Left colon (tissue), 2 donors: Measurements from ENCODE around the gene VAV2. TPM values are rescaled to one million over a fixed set of nuclear protein-coding genes. Genes with fewer than 3 reads are reported as not detected.

ENCODE experiments used
- ATAC-seq: fragments of 200-7000 bp; cut with Tn5 transposase; one replicate; pipeline ENCODE4 v1.9.1; 2020; ENCODE audit warnings: mild to moderate bottlenecking, moderate library complexity
- DNase-seq, 2 donors: peaks; one replicate each; pipeline ENCODE4 v3.0.0-alpha.2; 2020
- intact Hi-C, 2 donors: fragments of 100-400 bp; cut with DNase I in 1 of 2; cut with micrococcal nuclease in 1 of 2; formaldehyde crosslinking; loops; one replicate each; pipeline versions ENCODE4 v1.11.2 to v1.14.0; 2022; cut with DNase I, micrococcal nuclease
- total RNA-seq, 2 donors: library from RNA; stranded (reverse); fragmentation: NEBNext Ultra II Directional; extraction: Animal tissue kit (Norgen Biotek cat#: 25700); gene quantifications; one replicate each; pipeline ENCODE4 v1.2.1, GENCODE V29; 2021
- donor health status: DM: no; HTN: no; CAD: no.
- donor health status: DM: yes; HTN: yes; CAD: no.

The VAV2 gene
- total RNA-seq, 2 donors from 2014 or later, result 29.6 to 43.2 TPM

GRCh38 chr9:133791735-133792649 is 200.1 kb downstream of the VAV2 start:
- DNase-seq (no peak), ATAC-seq (no peak)
- intact Hi-C loops, result loop anchor here (5.0 kb wide), 1 partner anchor 205 kb away; no protein-coding TSS in a partner anchor

- intact Hi-C loops, result loop anchor here (5.0 kb wide), 1 partner anchor 206 kb away; no protein-coding TSS in a partner anchor
- no peak for DNase-seq
- ATAC-seq, result no peak
Measured at GRCh38 chr9:133791069-133791468, 201.1 kb downstream of the VAV2 start.

- DNase-seq, result no peak
- peak; percentile 4 for ATAC-seq
- intact Hi-C loops, result loop anchor here (5.0 kb wide), 1 partner anchor 208 kb away; no protein-coding TSS in a partner anchor
Measured at GRCh38 chr9:133789778-133790177, 202.3 kb downstream of the VAV2 start.

GRCh38 chr9:133788819-133789717 is 203.1 kb downstream of the VAV2 start:
- intact Hi-C loops, result no loop called here
- peak; percentile 76 for ATAC-seq

GRCh38 chr9:133788045-133788818 is 203.9 kb downstream of the VAV2 start:
- DNase-seq, result no peak
- intact Hi-C loops, result no loop called here
- no peak for ATAC-seq

More at GRCh38 chr9:133788819-133789717, 203.1 kb downstream of the VAV2 start:
- peak; percentile 70 to 75 for DNase-seq

GRCh38 chr9:133787754-133788025 is 204.4 kb downstream of the VAV2 start:
- DNase-seq (peak; percentile 65 to 81), ATAC-seq (peak; percentile 71)
- intact Hi-C loops, result no loop called here

GRCh38 chr9:133786907-133787753 is 205.0 kb downstream of the VAV2 start:
- ATAC-seq (no peak), DNase-seq (no peak)
- intact Hi-C loops, result no loop called here

GRCh38 chr9:133786371-133786753 is 205.8 kb downstream of the VAV2 start:
- ATAC-seq, result no peak
- intact Hi-C loops, result no loop called here
- no peak for DNase-seq

GRCh38 chr9:133785753-133786370 is 206.3 kb downstream of the VAV2 start:
- intact Hi-C loops, result no loop called here
- no peak for DNase-seq
- no peak for ATAC-seq

- ATAC-seq, result no peak
- DNase-seq, result no peak
- intact Hi-C loops, result no loop called here
Measured at GRCh38 chr9:133784731-133785561, 207.2 kb downstream of the VAV2 start.

- no peak for DNase-seq
- intact Hi-C loops, result no loop called here
Measured at GRCh38 chr9:133783331-133783731, 208.8 kb downstream of the VAV2 start.

GRCh38 chr9:133782157-133783130 is 209.7 kb downstream of the VAV2 start:
- intact Hi-C loops, result no loop called here
- ATAC-seq, result peak; percentile 77

More at GRCh38 chr9:133783331-133783731, 208.8 kb downstream of the VAV2 start:
- ATAC-seq, result no peak

GRCh38 chr9:133781828-133782135 is 210.3 kb downstream of the VAV2 start:
- intact Hi-C loops, result no loop called here
- DNase-seq, result no peak
- ATAC-seq, result no peak

More at GRCh38 chr9:133782157-133783130, 209.7 kb downstream of the VAV2 start:
- DNase-seq, result peak; percentile 54 to 88

- no peak for ATAC-seq
- DNase-seq, result no peak
- intact Hi-C loops, result no loop called here
Measured at GRCh38 chr9:133780962-133781827, 210.9 kb downstream of the VAV2 start.

- ATAC-seq (no peak), DNase-seq (no peak)
- intact Hi-C loops, result no loop called here
Measured at GRCh38 chr9:133780404-133780945, 211.6 kb downstream of the VAV2 start.
